NCI-H128 (cell line): ENCODE results near the gene ADGRB3.
A peak's percentile ranks its signal among the peaks of the same experiment; 100 is the strongest.

Experiments used
- DNase-seq: peaks from one replicate; lab custom pipeline; 2025; ENCODE audit not compliant: unreplicated experiment; lab: John Stamatoyannopoulos, UW

The ADGRB3 gene

GRCh38 chr6:68634726-68635411 lies at the start of gene ADGRB3:
ADGRB3 (plus strand) TSS chr6:68635282; CDS start chr6:68638676, 3,394 bp downstream.
- peak; percentile 84 for DNase-seq

GRCh38 chr6:68593558-68593957 lies 41.5 kb upstream of the ADGRB3 start:
- no peak for DNase-seq

GRCh38 chr6:68597642-68598041 lies 37.4 kb upstream of the ADGRB3 start:
- DNase-seq: no peak

- DNase-seq: no peak
These were observed 19.1 kb upstream of the ADGRB3 start for GRCh38 chr6:68615938-68616337.

- no peak for DNase-seq
These were observed 9.1 kb upstream of the ADGRB3 start for GRCh38 chr6:68625998-68626397.

- no peak for DNase-seq
These were observed 6.9 kb upstream of the ADGRB3 start for GRCh38 chr6:68628161-68628560.

GRCh38 chr6:68632734-68633133 lies 2.3 kb upstream of the ADGRB3 start:
- DNase-seq: no peak

- DNase-seq: no peak
These were observed 1.7 kb upstream of the ADGRB3 start for GRCh38 chr6:68633281-68633971.

GRCh38 chr6:68633972-68634725 lies 933 bp upstream of the ADGRB3 start:
- DNase-seq: no peak

- DNase-seq: no peak
These were observed 277 bp downstream of the ADGRB3 start for GRCh38 chr6:68635412-68635705.

GRCh38 chr6:68635706-68636513 lies 828 bp downstream of the ADGRB3 start:
- no peak for DNase-seq

- DNase-seq: no peak
These were observed 1.6 kb downstream of the ADGRB3 start for GRCh38 chr6:68636666-68637065.

- no peak for DNase-seq
These were observed 2.0 kb downstream of the ADGRB3 start for GRCh38 chr6:68637071-68637470.

- no peak for DNase-seq
These were observed 2.7 kb downstream of the ADGRB3 start for GRCh38 chr6:68637782-68638181.

GRCh38 chr6:68638230-68638900 lies 3.3 kb downstream of the ADGRB3 start:
- DNase-seq: peak; percentile 18

GRCh38 chr6:68639211-68639610 lies 4.1 kb downstream of the ADGRB3 start:
- no peak for DNase-seq

GRCh38 chr6:68639826-68640490 lies 4.9 kb downstream of the ADGRB3 start:
- DNase-seq: no peak

- DNase-seq: no peak
These were observed 5.4 kb downstream of the ADGRB3 start for GRCh38 chr6:68640491-68640835.

GRCh38 chr6:68641172-68641571 lies 6.1 kb downstream of the ADGRB3 start:
- DNase-seq: no peak

- DNase-seq: no peak
These were observed 7.0 kb downstream of the ADGRB3 start for GRCh38 chr6:68642081-68642480.
